Measurements from ENCODE around the gene NOL6.
"Not testable (repeated sequence)": the region's sequence is repeated elsewhere in the genome, so short reads cannot be mapped to it uniquely, and the experiment has no call there.

The NOL6 gene

GRCh38 chr9:33472881-33473615 lies 676 bp downstream of the NOL6 start:
- DNase-seq (ENCODE audit: low read depth) = no peak

GRCh38 chr9:33472171-33472880 lies 1.4 kb downstream of the NOL6 start:
- DNase-seq (ENCODE audit: low read depth) = no peak

DNA sequence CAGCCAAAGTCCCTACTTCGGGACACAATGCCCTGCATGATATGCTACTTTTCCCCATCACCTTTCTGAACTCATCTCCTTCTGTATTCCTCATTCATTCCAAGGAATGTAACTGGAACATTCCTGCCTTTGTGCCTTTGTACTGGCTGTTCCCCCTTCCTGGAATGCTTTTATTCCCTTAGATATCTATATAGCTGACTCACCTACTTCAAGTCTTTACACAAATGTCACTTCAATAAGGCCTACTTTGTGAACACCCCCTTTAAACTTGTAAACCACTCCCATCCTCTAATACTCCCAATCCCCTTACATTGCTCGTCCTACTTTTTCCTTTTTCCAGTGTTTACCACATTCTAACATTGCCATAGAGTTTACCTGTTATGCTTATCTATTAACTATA lies 2.4 kb downstream of the NOL6 start:
- no peak for DNase-seq (ENCODE audit: low read depth)

DNA sequence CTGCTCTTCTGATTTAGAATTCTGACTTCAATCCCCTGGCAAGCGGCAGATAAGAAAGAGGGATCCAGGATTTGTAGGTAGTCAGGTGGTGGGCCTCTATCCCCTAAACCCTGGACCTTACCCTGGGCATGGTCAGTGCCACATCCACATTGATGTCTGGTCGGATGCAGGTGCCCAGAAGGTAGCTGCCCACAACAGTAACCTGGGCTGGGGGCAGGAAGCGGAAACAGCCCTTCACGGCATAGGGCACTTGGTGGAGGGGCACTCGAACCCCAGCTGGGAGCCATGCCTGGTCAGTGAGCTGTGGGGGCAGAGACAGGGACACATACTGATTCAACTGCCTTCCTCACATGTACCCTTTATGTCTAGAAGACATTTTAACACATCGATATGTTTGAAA lies 3.8 kb downstream of the NOL6 start:
- DNase-seq (ENCODE audit: low read depth) = no peak

- DNase-seq (ENCODE audit: low read depth) = no peak
Measured at GRCh38 chr9:33468797-33469621, 4.7 kb downstream of the NOL6 start.

DNA sequence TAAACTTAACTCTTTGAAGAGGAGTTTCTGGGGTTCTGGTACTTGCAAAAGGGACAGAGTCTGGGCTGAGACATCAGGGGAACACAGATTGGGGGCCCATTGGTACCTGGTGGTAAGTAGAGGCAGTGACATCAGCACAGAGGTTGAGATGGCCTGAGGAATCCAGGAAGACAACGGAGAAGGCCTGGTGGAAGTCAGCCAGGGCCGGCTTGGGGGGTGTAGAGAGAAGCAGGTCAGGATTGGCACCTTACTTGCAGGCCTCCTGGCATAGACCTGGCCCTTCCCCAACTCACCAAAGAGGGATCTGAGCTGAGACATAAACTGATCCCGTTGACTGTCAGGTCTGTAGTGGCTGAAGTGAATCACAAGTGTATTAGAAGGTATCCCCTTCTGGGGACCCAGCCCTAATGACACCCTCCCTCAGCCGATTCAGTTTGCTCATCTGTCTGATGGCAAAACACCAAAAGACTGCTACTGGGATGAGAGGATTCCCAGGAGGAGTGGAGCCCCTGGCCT lies 5.5 kb downstream of the NOL6 start:
- DNase-seq (ENCODE audit: low read depth) = no peak

DNA sequence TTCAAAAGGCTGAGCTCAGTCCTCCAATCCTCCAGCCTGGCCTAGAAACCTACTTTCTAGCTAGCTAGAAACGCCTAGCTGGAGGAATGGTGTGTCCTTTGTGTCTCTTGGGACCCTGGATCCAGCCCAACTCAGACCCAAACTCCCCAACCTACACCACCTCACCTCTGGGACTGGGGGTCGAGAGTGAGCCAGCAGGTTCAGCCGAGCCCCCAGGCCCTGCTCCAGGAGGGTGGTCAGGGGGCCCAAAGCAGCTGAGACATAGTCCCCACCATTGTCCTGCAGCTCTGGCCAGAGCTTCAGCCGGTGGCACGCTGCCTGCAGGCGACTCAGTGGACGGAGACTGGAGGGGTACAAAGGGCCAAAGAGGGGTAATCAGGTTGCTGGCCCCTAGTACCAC lies 6.2 kb downstream of the NOL6 start:
- no peak for DNase-seq (ENCODE audit: low read depth)

DNA sequence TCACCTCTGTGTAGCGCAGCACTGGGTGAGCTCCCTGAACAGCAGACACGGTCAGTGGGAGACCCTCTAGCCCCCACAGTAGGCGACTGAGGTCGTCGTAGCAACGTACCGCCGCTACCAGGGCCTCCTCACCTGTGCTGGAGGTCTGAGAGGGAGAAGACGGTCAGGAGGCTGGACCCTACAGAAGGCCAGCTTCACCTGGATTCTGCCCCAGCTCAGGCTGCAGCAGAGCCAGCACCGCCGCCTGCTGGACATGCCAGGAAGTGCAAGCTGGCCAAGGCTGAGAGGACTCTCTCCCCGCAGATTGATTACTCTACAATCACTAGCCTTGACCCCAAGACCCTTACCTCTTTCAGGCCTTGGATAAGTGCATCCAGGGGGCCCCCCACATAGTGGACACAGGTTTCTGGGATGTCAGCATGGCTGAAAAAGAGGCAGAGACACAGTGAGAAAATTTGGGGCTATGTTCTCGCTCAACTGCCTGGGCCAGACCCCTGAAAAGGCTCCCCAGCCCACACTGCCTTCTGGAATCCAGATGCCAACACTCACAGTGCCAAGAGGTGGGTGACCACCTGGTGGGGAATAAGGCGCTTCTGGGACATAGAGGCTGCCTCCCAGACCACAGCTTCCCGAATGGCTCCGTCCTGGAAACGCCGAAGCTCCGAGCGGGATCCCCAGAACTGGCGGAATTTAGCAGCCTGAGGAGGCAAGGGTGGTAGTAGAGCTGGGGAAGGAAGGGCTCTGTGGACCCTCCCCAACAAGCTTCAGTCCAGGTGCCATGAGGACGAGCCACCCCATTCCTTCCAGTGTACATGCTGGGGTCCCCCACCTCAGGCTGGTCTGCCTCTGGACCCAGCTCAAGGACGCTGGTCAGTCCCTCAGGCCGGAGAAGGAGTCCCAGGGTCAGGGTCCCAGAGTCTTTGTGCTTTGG lies 6.9 kb downstream of the NOL6 start:
- DNase-seq (ENCODE audit: low read depth) = no peak

DNA sequence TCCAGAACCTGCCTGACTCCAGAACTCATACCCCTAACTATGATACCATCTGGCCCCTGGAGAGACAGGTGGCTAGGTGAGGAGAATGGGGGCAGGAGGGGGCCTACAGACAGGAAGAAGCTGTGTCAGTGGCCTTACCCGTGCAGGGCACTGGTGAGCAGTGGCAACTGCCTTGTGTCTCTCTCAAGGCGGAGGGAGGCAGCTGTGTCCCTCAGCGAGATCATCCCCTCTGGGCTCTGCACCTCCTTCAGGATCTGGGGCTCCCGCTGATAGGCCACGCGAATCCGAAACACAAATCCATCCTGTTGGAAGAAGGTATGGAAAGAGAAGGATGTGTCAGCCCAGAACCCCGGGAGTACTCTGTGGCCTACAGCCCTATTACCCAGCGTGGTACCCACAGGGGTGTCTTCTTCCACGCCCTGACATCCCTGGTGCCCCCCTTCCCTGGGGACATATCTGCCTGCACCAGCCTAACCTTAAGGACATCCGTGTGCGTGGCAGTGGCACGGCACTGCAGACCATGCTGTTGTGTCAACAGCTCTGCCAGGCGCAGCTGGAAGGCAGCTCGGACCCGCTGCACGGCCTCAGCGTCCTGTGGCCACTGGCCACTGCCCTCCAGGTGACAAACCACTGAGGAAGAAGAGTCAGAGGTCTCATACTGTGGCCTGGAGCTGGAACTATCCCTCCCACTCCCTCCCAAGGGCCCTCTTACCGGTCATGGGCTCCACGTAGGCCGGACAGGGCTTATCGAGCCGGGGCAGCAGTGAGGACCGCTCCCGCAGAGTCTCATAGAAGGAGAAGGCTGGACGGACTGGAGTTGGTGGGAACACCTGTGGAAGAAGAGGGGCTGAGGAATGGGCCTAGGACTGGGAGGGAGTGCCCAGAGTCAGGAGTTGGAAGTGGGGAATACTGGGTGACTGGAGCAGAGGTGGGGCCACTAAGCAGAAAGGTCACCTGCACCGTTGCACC lies 7.8 kb downstream of the NOL6 start:
- DNase-seq (ENCODE audit: low read depth) = no peak

- no peak for DNase-seq (ENCODE audit: low read depth)
Measured at GRCh38 chr9:33465096-33465495, 8.6 kb downstream of the NOL6 start.

- DNase-seq (ENCODE audit: low read depth) = no peak
Measured at GRCh38 chr9:33464045-33464636, 9.6 kb downstream of the NOL6 start.

- DNase-seq (ENCODE audit: low read depth) = no peak
Measured at GRCh38 chr9:33463151-33463550, 10.6 kb downstream of the NOL6 start.

DNA sequence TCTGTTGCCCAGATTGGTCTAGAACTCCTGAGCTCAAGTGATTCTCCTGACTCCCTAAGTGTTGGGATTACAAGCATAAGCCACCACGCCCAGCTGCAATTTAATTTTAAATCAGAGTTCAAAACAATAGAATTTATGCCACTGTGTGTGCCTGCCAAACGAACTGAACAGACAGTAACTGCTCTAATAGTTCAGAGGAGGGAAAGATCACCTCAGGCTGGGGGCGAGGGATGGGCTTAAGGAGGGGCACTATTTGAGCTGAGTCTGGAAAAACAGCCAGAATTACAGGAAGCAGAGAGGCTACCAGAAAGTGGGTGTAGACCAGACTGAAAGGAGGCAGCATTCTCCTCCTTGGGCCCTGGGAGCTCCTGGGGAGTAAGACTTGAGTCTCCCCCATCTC lies 12.2 kb downstream of the NOL6 start:
- DNase-seq (ENCODE audit: low read depth) = no peak

DNA sequence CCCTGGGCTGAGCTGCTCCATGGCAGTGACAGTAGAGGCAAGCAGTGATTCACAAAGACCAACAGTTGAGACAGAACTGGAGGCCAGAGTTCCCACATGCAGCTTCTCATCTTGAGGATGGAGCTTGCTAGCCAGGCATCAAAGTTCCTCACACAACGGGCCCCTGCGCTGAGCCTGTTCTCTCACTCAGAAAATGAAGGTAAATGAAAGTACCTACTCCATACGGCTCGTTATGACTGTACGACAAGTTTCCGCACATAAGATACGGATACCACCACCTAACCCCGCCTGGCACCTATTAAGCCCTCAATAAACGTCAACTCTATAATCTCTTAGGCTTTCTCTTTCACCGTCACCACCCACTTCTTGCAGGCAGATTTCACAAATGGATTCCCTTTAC lies 12.9 kb downstream of the NOL6 start:
- no peak for DNase-seq (ENCODE audit: low read depth)

DNA sequence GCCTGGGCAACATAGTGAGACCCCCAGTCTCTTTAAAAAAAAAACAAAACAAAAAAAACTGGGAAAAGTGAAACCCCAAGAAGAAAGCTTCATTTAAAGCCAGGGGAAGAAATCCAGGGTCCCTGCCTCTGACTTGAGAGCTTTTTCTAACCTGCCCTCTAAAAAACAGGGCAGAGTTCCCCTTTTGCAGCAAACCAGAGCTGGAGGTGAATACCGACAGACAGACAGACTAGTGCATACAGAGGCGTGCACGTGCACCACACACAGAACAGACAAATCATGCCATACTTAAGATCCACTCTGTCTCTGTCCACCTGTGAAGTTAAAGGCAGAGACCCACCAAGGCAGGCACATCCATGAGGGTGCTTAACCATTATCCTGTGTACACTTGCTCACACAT lies 14.6 kb downstream of the NOL6 start:
- no peak for DNase-seq (ENCODE audit: low read depth)

- DNase-seq (ENCODE audit: low read depth) = no peak
Measured at GRCh38 chr9:33458444-33458843, 15.3 kb downstream of the NOL6 start.

- no peak for DNase-seq (ENCODE audit: low read depth)
Measured at GRCh38 chr9:33455945-33456344, 17.8 kb downstream of the NOL6 start.

DNA sequence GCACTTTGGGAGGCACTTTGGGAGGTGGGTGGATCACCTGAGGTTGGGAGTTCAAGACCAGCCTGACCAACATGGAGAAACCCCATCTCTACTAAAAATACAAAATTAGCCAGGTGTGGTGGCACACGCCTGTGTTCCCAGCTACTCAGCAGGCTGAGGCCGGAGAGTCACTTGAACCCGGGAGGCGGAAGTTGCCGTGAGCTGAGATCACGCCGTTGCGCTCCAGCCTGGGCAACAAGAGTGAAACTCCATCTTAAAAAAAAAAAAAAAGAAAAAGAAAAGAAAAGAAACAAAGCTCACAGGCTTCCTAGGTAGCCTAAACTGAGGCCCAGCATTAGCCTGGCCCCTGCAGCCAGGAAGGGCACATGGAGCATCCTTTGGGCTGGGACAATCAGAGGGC lies 18.3 kb downstream of the NOL6 start:
- DNase-seq (ENCODE audit: low read depth) = not testable (repeated sequence)

DNA sequence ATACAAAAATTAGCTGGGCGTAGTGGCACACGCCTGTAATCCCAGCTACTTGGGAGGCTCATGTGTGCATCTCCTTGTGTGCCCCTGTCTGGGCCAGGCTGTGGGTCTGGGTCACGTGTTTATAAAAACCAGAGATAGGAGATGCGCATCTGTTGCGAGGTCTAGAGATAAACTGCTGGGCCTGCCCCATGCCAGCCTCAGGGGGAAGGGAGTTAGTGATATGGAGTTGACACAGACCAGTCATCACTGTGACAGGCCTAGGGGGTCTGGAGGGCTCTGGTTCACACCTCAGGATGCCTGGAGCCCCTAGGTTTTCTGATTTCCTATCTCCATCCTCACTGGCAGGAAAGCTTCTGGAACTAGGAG lies 19.1 kb downstream of the NOL6 start:
- not testable (repeated sequence) for DNase-seq (ENCODE audit: low read depth)

Data from stimulated activated CD8-positive, alpha-beta memory T cell treated with anti-CD3 and anti-CD28 coated beads, Interleukin-7, amount 100 ng/mL, for 24 hours (primary cell).